K562 (cell line): ENCODE measurements around the gene MRPS18B. TPM values are rescaled to one million over a fixed set of nuclear protein-coding genes. Genes with fewer than 3 reads are reported as not detected.

Source experiments
- ATF7 ChIP-seq: fragments of 450-650 bp; IDR thresholded peaks from 2 replicates; pipeline ENCODE4 v1.7.1; 2014; ENCODE audit warnings: mild to moderate bottlenecking, moderate library complexity
- BRD4 ChIP-seq: fragments of 200-600 bp; sonication (generic); IDR thresholded peaks from 2 replicates; pipeline ENCODE4 v1.6.1; 2017; ENCODE audit warnings: inconsistent platforms
- GABPB1 ChIP-seq: sonication (generic); formaldehyde crosslinking; IDR thresholded peaks from 2 replicates; pipeline ENCODE4 v1.8.0; 2022; ENCODE audit warnings: mild to moderate bottlenecking, missing genetic modification reagents
- HDAC6 ChIP-seq: IDR thresholded peaks from 2 replicates; pipeline ENCODE4 v1.6.1; 2012; ENCODE audit warnings: low read depth, mild to moderate bottlenecking, control low read depth, inconsistent platforms, low read length, moderate library complexity
- HMG20A ChIP-seq: fragments of 450-650 bp; formaldehyde crosslinking; conservative IDR thresholded peaks from 2 replicates; pipeline ENCODE4 v1.4.0; 2020; ENCODE audit warnings: mild to moderate bottlenecking, mixed read lengths
- NBN ChIP-seq: fragments of 450-650 bp; IDR thresholded peaks from 2 replicates; pipeline ENCODE4 v1.6.1; 2016; ENCODE audit warnings: low read depth, mild to moderate bottlenecking
- RBM15 ChIP-seq: fragments of 200-400 bp; formaldehyde crosslinking; IDR thresholded peaks from 2 replicates; pipeline ENCODE4 v1.6.1; 2018; ENCODE audit warnings: mild to moderate bottlenecking, low read length, moderate library complexity; ENCODE audit not compliant: insufficient read depth
- TAF7 ChIP-seq: fragments of 450-650 bp; IDR thresholded peaks from 2 replicates; pipeline ENCODE4 v1.6.1; 2016; ENCODE audit warnings: missing genetic modification characterization, missing compliant biosample characterization
- TCF3 ChIP-seq: sonication (generic); formaldehyde crosslinking; IDR thresholded peaks from 2 replicates; pipeline ENCODE4 v1.4.0; 2020; ENCODE audit warnings: mild to moderate bottlenecking, missing genetic modification reagents
- U2AF1 ChIP-seq: fragments of 200-400 bp; formaldehyde crosslinking; optimal IDR thresholded peaks from 2 replicates; pipeline ENCODE3; 2017; ENCODE audit warnings: mild to moderate bottlenecking, low read depth, low read length, moderate library complexity
- ZNF239 ChIP-seq: fragments of 250-450 bp; sonication (Bioruptor Pico); IDR thresholded peaks from 2 replicates; pipeline ENCODE4 v1.4.0; 2020; ENCODE audit warnings: mild to moderate bottlenecking
- ZNF561 ChIP-seq: fragments of 450-650 bp; formaldehyde crosslinking; conservative IDR thresholded peaks from 2 replicates; pipeline ENCODE4 v1.4.0; 2020; ENCODE audit warnings: mild to moderate bottlenecking, moderate library complexity
- ZNF77 ChIP-seq: fragments of 250-450 bp; sonication (Bioruptor Pico); IDR thresholded peaks from 2 replicates; pipeline ENCODE4 v1.5.0; 2020
- polyA plus RNA-seq, 8 experiments: library from polyadenylated mRNA; depleted of rRNA in 4 of 8; stranded (reverse) in 5 of 8; unstranded in 3 of 8; fragments of >200 nt; fragmentation: Nextera tagmentation in 2 of 8; fragmentation: Illumina TruSeq in 1 of 8; extraction: Ambion mirVana in 2 of 8; extraction: Trizol in 1 of 8; gene quantifications; 2 replicates each; pipeline versions ENCODE4 v1.2.1 to v1.2.3, GENCODE V29; 2011 to 2014; ENCODE audit warnings: inconsistent platforms in 1 of 8, missing spikeins in 1 of 8
- total RNA-seq, 7 experiments: library from RNA; depleted of rRNA in 6 of 7; stranded (reverse); fragments of >200 nt in 6 of 7; fragmentation: Illumina TruSeq in 2 of 7; extraction: Trizol in 2 of 7; gene quantifications; 2 replicates each; pipeline versions ENCODE4 v1.2.1 to v1.2.3, GENCODE V29; 2011 to 2021; ENCODE audit warnings: low replicate concordance in 1 of 7
- TF ChIP-seq, protein P1 (sequence below): fragments of 250-450 bp; sonication (Bioruptor Pico); IDR thresholded peaks from 2 replicates; pipeline ENCODE4 v1.5.0; 2021; ENCODE audit warnings: mild to moderate bottlenecking, borderline replicate concordance
- TF ChIP-seq, protein P2 (sequence below): fragments of 250-450 bp; sonication (Bioruptor Pico); IDR thresholded peaks from 2 replicates; pipeline ENCODE4 v1.5.0; 2020; ENCODE audit warnings: mild to moderate bottlenecking
- TF ChIP-seq, protein P3 (sequence below): fragments of 450-650 bp; IDR thresholded peaks from 2 replicates; pipeline ENCODE4 v1.6.1; 2016; ENCODE audit warnings: low read depth

The MRPS18B gene
- total and polyA plus RNA-seq, 9 of the 15 experiments (the other 6 are each of a cell fraction or from before 2014, with no cell fraction given): 132 to 383 (median 178) TPM

DNA sequence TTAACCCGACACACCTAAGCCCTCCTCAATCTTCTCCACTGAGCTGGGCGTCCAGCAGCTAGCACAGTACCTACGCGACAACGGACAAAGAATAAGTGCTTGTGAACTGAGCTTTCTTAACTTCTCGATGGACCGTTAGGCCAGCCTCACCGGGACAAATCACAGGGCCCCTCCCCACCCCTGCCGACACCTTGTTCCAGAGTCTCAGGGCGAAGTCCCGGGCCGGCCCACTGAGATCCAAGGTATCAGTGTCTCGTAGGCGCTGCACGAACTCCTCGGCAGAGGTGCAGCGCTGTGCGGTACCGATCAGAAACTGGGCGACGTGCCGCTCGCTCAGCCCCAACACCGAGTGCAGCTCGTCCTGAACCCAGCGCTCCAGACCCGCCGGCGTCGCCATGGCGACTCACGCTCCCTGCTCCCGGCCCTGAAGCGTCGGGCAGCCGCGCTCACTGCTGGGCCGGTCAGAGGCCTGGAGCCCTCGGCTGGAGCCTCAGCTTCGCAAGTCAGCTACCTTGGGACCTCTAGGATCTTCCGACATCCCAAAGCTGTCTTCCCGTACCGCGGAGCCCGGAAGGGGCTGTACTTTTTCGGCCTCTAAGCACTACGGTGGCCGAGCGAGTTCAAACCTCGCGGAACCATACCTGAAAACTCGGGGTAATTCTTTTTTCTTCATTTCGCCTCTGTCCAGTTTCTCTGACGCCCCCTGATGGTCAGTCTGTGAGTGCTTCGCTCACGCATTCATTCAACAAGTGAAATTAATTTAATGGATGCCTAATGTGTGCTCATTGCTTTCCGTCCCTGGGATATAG is 55.0 kb downstream of the MRPS18B start, which contains the start of gene DHX16 (continued):
- TF ChIP-seq HDAC6: no peak
- TF ChIP-seq TCF3: no peak; the same call in 1 of the 2 replicates
- no peak; the same call in 1 of the 2 replicates for TF ChIP-seq NBN
- TF ChIP-seq TAF7: no peak
- no peak for TF ChIP-seq RBM15
- TF ChIP-seq BRD4: no peak
- TF ChIP-seq, protein P1, sequence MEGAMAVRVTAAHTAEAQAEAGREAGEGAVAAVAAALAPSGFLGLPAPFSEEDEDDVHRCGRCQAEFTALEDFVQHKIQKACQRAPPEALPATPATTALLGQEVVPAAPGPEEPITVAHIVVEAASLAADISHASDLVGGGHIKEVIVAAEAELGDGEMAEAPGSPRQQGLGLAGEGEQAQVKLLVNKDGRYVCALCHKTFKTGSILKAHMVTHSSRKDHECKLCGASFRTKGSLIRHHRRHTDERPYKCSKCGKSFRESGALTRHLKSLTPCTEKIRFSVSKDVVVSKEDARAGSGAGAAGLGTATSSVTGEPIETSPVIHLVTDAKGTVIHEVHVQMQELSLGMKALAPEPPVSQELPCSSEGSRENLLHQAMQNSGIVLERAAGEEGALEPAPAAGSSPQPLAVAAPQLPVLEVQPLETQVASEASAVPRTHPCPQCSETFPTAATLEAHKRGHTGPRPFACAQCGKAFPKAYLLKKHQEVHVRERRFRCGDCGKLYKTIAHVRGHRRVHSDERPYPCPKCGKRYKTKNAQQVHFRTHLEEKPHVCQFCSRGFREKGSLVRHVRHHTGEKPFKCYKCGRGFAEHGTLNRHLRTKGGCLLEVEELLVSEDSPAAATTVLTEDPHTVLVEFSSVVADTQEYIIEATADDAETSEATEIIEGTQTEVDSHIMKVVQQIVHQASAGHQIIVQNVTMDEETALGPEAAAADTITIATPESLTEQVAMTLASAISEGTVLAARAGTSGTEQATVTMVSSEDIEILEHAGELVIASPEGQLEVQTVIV: no peak
- TF ChIP-seq HMG20A (CRISPR knock-in tag): no peak
- no peak for TF ChIP-seq U2AF1
- TF ChIP-seq, protein P2, sequence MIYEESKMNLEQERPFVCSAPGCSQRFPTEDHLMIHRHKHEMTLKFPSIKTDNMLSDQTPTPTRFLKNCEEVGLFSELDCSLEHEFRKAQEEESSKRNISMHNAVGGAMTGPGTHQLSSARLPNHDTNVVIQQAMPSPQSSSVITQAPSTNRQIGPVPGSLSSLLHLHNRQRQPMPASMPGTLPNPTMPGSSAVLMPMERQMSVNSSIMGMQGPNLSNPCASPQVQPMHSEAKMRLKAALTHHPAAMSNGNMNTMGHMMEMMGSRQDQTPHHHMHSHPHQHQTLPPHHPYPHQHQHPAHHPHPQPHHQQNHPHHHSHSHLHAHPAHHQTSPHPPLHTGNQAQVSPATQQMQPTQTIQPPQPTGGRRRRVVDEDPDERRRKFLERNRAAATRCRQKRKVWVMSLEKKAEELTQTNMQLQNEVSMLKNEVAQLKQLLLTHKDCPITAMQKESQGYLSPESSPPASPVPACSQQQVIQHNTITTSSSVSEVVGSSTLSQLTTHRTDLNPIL (CRISPR knock-in tag): no peak
- no peak for TF ChIP-seq ZNF239
- TF ChIP-seq, protein P3, sequence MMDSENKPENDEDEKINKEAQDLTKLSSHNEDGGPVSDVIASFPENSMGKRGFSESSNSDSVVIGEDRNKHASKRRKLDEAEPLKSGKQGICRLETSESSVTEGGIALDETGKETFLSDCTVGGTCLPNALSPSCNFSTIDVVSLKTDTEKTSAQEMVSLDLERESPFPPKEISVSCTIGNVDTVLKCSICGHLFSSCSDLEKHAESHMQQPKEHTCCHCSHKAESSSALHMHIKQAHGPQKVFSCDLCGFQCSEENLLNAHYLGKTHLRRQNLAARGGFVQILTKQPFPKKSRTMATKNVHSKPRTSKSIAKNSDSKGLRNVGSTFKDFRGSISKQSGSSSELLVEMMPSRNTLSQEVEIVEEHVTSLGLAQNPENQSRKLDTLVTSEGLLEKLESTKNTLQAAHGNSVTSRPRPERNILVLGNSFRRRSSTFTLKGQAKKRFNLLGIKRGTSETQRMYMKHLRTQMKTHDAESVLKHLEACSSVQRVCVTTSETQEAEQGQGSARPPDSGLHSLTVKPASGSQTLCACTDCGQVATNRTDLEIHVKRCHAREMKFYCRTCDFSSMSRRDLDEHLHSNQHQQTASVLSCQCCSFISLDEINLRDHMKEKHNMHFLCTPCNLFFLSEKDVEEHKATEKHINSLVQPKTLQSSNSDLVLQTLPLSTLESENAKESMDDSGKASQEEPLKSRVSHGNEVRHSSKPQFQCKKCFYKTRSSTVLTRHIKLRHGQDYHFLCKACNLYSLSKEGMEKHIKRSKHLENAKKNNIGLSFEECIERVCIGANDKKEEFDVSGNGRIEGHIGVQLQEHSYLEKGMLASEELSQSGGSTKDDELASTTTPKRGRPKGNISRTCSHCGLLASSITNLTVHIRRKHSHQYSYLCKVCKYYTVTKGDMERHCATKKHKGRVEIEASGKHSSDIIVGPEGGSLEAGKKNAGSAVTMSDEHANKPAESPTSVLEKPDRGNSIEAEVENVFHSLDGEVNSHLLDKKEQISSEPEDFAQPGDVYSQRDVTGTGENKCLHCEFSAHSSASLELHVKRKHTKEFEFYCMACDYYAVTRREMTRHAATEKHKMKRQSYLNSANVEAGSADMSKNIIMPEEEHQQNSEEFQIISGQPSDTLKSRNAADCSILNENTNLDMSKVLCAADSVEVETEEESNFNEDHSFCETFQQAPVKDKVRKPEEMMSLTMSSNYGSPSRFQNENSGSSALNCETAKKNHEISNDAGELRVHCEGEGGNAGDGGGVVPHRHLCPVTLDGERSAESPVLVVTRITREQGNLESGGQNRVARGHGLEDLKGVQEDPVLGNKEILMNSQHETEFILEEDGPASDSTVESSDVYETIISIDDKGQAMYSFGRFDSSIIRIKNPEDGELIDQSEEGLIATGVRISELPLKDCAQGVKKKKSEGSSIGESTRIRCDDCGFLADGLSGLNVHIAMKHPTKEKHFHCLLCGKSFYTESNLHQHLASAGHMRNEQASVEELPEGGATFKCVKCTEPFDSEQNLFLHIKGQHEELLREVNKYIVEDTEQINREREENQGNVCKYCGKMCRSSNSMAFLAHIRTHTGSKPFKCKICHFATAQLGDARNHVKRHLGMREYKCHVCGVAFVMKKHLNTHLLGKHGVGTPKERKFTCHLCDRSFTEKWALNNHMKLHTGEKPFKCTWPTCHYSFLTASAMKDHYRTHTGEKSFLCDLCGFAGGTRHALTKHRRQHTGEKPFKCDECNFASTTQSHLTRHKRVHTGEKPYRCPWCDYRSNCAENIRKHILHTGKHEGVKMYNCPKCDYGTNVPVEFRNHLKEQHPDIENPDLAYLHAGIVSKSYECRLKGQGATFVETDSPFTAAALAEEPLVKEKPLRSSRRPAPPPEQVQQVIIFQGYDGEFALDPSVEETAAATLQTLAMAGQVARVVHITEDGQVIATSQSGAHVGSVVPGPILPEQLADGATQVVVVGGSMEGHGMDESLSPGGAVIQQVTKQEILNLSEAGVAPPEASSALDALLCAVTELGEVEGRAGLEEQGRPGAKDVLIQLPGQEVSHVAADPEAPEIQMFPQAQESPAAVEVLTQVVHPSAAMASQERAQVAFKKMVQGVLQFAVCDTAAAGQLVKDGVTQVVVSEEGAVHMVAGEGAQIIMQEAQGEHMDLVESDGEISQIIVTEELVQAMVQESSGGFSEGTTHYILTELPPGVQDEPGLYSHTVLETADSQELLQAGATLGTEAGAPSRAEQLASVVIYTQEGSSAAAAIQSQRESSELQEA: peak; percentile 98
- TF ChIP-seq ATF7: peak; percentile 84
- no peak for TF ChIP-seq ZNF561 (CRISPR knock-in tag)
- peak; percentile 80 for TF ChIP-seq GABPB1 (CRISPR knock-in tag)
- no peak for TF ChIP-seq ZNF77 (CRISPR knock-in tag)
